Smooth muscle cell (in vitro differentiated cells): ENCODE results near the gene TEKT5. TPM values are rescaled to one million over a fixed set of nuclear protein-coding genes. Genes with fewer than 3 reads are reported as not detected.

Experiments used
- DNase-seq: peaks from one replicate; lab custom pipeline; 2025; ENCODE audit not compliant: unreplicated experiment; lab: John Stamatoyannopoulos, UW
- H2AFZ ChIP-seq: fragments of 200-600 bp; sonication (generic); 2 replicates; pipeline ENCODE4 v1.6.0; 2016; ENCODE audit warnings: antibody characterized with exemption, low read depth, mild to moderate bottlenecking
- H3F3A ChIP-seq: fragments of 200-600 bp; sonication (generic); 2 replicates; pipeline ENCODE4 v1.6.0; 2017; ENCODE audit warnings: antibody characterized with exemption, low read depth
- H3K27ac ChIP-seq: fragments of 200-600 bp; sonication (generic); 2 replicates; pipeline ENCODE4 v1.5.1; 2016; ENCODE audit warnings: low read depth, mild to moderate bottlenecking
- H3K27me3 ChIP-seq: fragments of 200-600 bp; sonication (generic); 2 replicates; pipeline ENCODE4 v1.6.1; 2016; ENCODE audit warnings: low read depth, mild to moderate bottlenecking
- H3K36me3 ChIP-seq: fragments of 200-600 bp; sonication (generic); 2 replicates; pipeline ENCODE4 v1.5.1; 2016; ENCODE audit warnings: low read depth
- H3K4me1 ChIP-seq: fragments of 200-600 bp; sonication (generic); 2 replicates; pipeline ENCODE4 v1.5.1; 2016; ENCODE audit warnings: low read depth
- H3K4me2 ChIP-seq: fragments of 200-600 bp; sonication (generic); 2 replicates; pipeline ENCODE4 v1.6.0; 2016; ENCODE audit warnings: mild to moderate bottlenecking
- H3K4me3 ChIP-seq: fragments of 200-600 bp; sonication (generic); 2 replicates; pipeline ENCODE4 v1.5.1; 2016; ENCODE audit warnings: mild to moderate bottlenecking
- H3K79me2 ChIP-seq: fragments of 200-600 bp; sonication (generic); 2 replicates; pipeline ENCODE4 v1.6.0; 2016; ENCODE audit warnings: low read depth, mild to moderate bottlenecking
- H3K9ac ChIP-seq: fragments of 200-600 bp; sonication (generic); 2 replicates; pipeline ENCODE4 v1.6.0; 2016; ENCODE audit warnings: low read depth
- H3K9me3 ChIP-seq: fragments of 200-600 bp; sonication (generic); replicated peaks from 2 replicates; pipeline ENCODE4 v1.5.1; 2016; ENCODE audit warnings: low read depth
- H4K20me1 ChIP-seq: fragments of 200-600 bp; sonication (generic); 2 replicates; pipeline ENCODE4 v1.6.0; 2016; ENCODE audit warnings: low read depth
- WGBS: methylation state at CpG from one replicate; pipeline ENCODE4 v1.1.7; 2016; ENCODE audit warnings: low lambda C conversion rate; 5-methylcytosine and 5-hydroxymethylcytosine counted together
- polyA plus RNA-seq: library from polyadenylated mRNA; unstranded; fragments of >200 nt; fragmentation: Nextera tagmentation; extraction: Ambion mirVana; gene quantifications from 2 replicates; pipeline ENCODE4 v1.2.1, GENCODE V29; 2016
- total RNA-seq: library from RNA; depleted of rRNA; stranded (reverse); fragments of >200 nt; gene quantifications from 2 replicates; pipeline ENCODE4 v1.2.3, GENCODE V29; 2014
- TF ChIP-seq, protein P1 (sequence below): fragments of 200-600 bp; sonication (generic); IDR thresholded peaks from 2 replicates; pipeline ENCODE4 v1.5.1; 2017; ENCODE audit warnings: borderline replicate concordance, mild to moderate bottlenecking, antibody characterized with exemption; ENCODE audit not compliant: insufficient read depth, poor library complexity, severe bottlenecking

TEKT5 gene
- total and polyA plus RNA-seq, 2 experiments from 2014 or later: not detected

DNA sequence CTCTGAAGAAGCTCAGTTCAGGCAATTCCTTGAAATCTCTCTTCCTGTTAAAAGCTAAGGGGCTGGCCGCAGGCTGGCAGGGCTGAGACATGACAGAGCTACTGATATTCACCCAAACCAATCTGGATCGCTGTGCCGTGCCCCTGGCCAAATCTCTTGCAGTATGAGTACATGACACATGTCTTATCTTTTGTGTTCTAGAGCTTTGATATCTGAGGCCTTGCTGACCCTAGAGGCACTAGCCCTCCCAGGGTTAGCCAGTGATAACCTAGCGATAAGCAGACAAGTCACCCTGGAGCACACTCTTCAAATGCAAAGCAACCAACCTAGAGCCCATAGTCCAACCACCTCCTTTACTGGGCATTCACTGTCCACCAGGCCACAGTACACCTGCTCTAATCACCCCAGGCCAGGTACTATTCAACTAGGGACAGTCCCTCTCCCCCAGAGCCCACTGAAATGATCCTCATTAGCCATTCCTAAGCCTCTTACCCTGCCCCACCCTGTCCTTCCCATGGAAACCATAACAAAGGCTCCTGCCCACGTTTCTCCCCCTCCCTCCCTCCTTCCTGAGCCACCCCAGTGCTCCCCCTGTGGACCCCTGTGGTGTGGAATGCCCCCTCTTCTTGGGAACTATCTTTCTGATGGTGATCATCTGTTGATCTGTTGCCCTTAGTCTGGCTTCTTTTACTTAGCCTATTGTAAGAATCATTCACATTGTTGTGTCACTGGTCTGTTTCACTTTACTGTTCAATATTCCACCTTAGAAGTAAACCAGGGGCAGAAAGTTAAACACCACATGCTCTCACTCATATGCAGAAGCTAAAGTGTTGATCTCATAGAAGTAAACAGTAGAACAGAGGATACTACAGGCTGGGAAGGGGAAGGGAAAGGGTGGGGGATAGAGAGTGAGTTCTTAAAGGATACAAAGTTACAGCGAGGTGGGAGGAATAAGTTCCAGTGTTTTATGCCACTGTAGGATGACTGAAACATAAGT is 52.5 kb downstream of the TEKT5 start:
- no peaks in the 10 kb centered on the region for H3F3A ChIP-seq
- H3K27ac ChIP-seq: no peak overlapping the region
- H3K79me2 ChIP-seq: no peaks in the 10 kb centered on the region
- no peak for DNase-seq
- H3K4me3 ChIP-seq: no peak overlapping the region
- H3K9ac ChIP-seq: no peak overlapping the region
- 54% methylated on average over 5 of the region's 6 CpGs for whole genome bisulfite sequencing
- peaks cover 15% of the 10 kb centered on the region for H3K27me3 ChIP-seq
- peaks cover 14% of the 10 kb centered on the region for H3K4me1 ChIP-seq
- TF ChIP-seq, protein P1, sequence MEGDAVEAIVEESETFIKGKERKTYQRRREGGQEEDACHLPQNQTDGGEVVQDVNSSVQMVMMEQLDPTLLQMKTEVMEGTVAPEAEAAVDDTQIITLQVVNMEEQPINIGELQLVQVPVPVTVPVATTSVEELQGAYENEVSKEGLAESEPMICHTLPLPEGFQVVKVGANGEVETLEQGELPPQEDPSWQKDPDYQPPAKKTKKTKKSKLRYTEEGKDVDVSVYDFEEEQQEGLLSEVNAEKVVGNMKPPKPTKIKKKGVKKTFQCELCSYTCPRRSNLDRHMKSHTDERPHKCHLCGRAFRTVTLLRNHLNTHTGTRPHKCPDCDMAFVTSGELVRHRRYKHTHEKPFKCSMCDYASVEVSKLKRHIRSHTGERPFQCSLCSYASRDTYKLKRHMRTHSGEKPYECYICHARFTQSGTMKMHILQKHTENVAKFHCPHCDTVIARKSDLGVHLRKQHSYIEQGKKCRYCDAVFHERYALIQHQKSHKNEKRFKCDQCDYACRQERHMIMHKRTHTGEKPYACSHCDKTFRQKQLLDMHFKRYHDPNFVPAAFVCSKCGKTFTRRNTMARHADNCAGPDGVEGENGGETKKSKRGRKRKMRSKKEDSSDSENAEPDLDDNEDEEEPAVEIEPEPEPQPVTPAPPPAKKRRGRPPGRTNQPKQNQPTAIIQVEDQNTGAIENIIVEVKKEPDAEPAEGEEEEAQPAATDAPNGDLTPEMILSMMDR: no peak
- no peaks in the 10 kb centered on the region for H4K20me1 ChIP-seq
- no peak overlapping the region for H3K4me2 ChIP-seq
- no peak overlapping the region for H2AFZ ChIP-seq
- H3K9me3 ChIP-seq: no peaks in the 10 kb centered on the region
- no peaks in the 10 kb centered on the region for H3K36me3 ChIP-seq

DNA sequence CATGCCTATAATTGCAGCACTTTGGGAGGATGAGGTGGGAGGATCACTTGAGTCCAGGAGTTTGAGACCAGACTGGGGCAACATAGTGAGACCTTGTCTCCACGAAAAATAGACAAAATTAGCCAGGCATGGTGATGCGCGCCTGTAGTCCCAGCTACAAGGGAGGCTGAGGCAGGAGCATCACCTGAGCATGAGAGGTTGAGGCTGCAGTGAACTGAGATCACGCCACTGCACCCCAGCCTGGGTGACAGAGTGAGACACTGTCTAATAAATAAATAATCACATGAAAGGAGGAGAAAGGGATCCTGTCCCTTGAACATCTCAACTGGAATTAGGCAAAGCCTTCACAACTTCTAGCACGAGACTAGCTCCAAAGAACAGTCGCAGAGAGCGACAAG is 53.2 kb downstream of the TEKT5 start:
- Histone ChIP-seq H3K27ac (no peak overlapping the region), H3K4me1 (peaks cover 14% of the 10 kb centered on the region)
- 85% methylated on average over 7 of the region's 7 CpGs for WGBS

DNA sequence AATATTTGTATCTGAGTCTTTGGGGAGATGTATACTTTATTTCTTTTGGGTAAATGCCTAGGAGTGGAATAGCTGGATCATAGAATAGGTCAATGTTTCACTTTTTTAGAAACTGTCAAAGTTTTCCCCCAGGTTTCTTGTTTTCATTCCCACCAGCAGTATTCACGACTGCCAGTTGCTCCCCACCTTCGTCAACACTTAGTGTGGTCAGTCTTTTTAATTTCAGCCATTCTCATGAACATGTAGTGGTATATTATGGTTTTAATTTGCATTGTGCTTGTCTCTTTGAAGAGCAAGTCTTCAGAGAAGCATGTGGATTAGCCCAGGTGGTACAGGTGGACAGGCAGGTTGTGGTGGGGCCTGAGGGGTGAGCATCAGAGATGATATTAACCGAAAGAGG is 53.8 kb downstream of the TEKT5 start:
- H3K79me2 ChIP-seq: no peaks in the 10 kb centered on the region
- H2AFZ ChIP-seq: no peak overlapping the region
- TF ChIP-seq, protein P1: no peak
- no peak overlapping the region for H3K27ac ChIP-seq
- no peaks in the 10 kb centered on the region for H3F3A ChIP-seq
- no peaks in the 10 kb centered on the region for H3K9me3 ChIP-seq
- H3K4me1 ChIP-seq: peaks cover 14% of the 10 kb centered on the region
- peaks cover 15% of the 10 kb centered on the region for H3K27me3 ChIP-seq
- 88% methylated on average over 3 of the region's 3 CpGs for WGBS
- H3K4me3 ChIP-seq: no peak overlapping the region
- no peak for DNase-seq
- no peak overlapping the region for H3K4me2 ChIP-seq
- H4K20me1 ChIP-seq: no peaks in the 10 kb centered on the region
- no peak overlapping the region for H3K9ac ChIP-seq
- no peaks in the 10 kb centered on the region for H3K36me3 ChIP-seq

More for the DNA sequence above, 53.2 kb downstream of the TEKT5 start:
- H3K79me2 ChIP-seq: no peaks in the 10 kb centered on the region
- H3K36me3 ChIP-seq: no peaks in the 10 kb centered on the region
- H3F3A ChIP-seq: no peaks in the 10 kb centered on the region
- H2AFZ ChIP-seq: no peak overlapping the region
- no peak overlapping the region for H3K4me2 ChIP-seq
- no peaks in the 10 kb centered on the region for H4K20me1 ChIP-seq
- H3K9ac ChIP-seq: no peak overlapping the region
- TF ChIP-seq, protein P1: no peak
- DNase-seq: no peak
- H3K9me3 ChIP-seq: no peaks in the 10 kb centered on the region
- no peak overlapping the region for H3K4me3 ChIP-seq
- H3K27me3 ChIP-seq: peaks cover 15% of the 10 kb centered on the region

DNA sequence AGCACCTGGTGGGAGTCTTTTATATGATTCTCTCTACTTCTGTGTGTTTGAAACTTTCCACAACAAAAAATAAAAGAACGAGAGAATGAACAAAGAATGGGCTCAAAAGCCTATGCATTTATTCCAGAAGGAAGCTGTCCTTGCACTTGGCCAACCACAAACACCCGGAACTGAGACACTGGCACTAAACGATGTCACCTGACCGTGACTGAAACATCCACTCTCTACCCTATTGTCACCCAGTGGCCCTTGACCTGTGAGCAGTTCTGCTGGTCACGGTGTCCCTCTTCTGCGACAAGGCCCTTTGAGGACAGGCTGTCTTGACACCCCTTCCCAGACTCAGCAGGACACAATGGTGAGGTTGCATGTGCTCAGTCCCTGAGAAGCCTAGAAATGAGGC is 56.6 kb downstream of the TEKT5 start:
- Histone ChIP-seq H3K9ac (no peak overlapping the region), H3K27me3 (peaks cover 15% of the 10 kb centered on the region), H3K36me3 (no peaks in the 10 kb centered on the region), H3K4me3 (no peak overlapping the region), H3K27ac (no peak overlapping the region), H3K9me3 (no peaks in the 10 kb centered on the region), H3K4me1 (peaks cover 9% of the 10 kb centered on the region), H3K79me2 (no peaks in the 10 kb centered on the region), H3F3A (no peaks in the 10 kb centered on the region), H2AFZ (no peak overlapping the region), H3K4me2 (no peak overlapping the region), H4K20me1 (no peaks in the 10 kb centered on the region)
- no peak for DNase-seq
- 95% methylated on average over 6 of the region's 6 CpGs for WGBS
- TF ChIP-seq, protein P1: no peak
